HG03565 (cell line): ENCODE measurements around the gene COX4I2.
A peak's percentile ranks its signal among the peaks of the same experiment; 100 is the strongest.

Experiments used
- ATAC-seq: cut with Tn5 transposase; IDR thresholded peaks from one replicate; pipeline ENCODE4 v1.9.1; 2021; ENCODE audit warnings: mild to moderate bottlenecking, moderate library complexity; ENCODE audit not compliant: unreplicated experiment

COX4I2 gene

DNA sequence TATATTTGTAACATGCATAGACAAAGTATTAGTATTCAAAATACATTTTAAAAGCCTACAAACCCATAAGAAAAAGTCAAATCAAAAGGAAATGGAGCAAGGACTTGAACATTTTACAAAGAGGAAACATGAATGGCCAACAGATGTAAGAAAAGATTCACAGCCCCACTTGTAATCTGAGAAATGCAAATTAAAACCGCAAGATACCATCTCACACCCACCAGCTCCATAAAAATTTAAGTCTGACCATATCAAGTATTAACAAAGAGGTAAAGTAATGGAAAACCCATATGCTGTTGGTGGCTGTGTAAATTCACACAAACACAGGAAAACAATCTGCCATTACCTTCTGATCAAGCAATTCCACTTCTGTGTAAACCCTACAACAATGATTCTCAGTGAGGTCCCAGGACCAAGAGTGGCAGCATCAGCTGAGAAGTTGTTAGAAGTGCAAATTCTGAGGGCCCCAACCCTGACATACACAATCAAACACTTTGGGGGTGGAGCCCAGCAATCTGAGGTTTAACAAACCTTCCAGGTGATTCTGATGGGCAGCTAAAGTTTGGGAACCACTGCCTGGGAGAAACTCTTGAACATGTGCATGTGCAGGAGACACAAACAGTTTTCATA is 54.0 kb downstream of the COX4I2 start:
- ATAC-seq, result peak; percentile 56

DNA sequence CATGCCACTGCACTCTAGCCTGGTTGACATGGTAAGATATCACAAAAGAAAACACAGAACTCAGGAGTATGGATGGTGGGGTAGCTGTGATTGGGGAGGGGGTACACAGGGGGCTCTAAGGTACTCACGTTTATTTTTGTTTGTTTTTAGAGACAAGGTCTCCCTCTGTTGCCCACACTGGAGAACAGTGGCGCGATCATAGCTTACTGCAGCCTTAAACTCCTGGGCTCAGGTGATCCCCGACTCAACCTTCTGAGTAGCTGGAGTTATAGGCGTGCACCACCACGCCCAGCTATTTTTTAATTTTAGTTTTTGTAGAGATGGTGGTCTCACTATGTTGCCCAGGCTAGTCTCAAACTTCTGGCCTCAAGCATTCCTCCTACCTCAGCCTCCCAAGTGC is 55.7 kb downstream of the COX4I2 start:
- ATAC-seq, result no peak

DNA sequence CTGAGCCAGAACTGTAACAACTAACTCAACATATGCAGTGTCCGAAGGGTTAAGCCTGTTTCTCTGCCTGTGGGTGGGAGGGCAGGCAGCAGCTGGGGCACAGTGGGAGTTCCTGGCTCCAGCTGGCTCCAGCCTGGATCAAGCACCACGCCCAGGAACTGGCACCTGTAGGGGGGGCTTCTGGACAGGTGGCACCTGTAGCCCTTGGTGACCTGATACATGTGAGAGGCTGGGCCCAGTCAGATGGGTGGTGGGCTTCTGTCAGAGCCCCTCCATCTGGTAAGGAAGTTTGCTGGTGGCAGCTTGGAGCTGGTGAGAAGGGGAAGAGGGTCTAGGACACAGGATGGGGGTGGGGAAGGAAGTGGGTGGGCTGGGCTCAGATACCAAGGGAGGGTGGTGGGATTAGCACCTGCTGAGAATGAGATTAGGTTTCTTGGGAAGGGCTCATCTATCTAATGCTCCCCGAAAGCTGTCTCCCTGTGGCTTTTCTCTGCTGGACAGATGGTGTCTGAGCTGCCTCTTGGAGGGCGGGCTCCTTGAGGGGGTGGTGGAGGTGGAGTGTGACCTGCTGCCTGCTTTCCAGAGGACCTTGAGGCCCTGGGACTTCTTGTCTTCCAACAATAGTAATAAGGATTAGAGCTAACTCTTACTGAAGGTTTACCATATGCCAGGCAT is 56.4 kb downstream of the COX4I2 start:
- ATAC-seq, result no peak
